GM18907 (cell line): ENCODE data around the gene NDUFB11.
A peak's percentile ranks its signal among the peaks of the same experiment; 100 is the strongest.

Source experiments
- ATAC-seq: cut with Tn5 transposase; IDR thresholded peaks from one replicate; pipeline ENCODE4 v1.9.1; 2021; ENCODE audit warnings: mild to moderate bottlenecking, moderate library complexity; ENCODE audit not compliant: unreplicated experiment

Gene NDUFB11

DNA sequence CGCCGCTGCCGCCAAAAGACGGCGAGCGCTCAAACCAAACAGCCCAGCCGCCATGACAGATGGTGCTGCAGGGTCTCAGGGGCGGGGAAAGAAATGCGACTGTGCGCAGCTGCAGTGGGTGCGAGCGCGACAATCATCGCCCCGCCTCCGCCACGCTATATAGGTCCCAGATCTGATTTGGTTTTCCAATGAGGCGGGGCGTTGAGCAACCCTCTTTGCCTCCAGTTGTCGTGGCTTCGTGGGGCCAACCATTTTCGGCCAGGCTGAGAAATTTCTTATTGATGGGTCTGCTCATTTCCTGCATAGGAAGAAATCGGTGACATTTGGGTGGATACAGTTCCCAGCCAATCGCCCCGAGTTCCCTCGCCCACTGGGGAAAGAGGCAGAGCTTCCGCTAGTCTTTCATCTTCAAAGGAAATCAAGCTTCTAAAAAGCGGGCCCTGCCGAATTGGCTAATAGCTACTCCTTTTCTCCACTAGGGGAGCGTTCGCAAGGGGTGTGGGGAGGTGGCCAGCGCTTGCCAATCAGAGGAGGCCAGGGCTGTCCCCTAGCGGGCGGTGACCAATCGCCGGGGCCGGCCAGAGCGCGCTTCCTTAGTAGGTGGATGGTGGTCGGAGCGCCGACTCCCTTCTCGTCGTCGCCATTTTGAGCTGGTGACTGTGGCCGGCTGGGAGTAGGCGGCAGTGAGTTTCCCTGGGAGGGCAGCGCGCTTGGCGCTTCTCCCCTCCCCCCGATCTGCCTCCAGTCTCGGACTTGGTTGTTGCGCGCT, at the start of gene NDUFB11, which contains the start of gene RBM10:
Gene NDUFB11 (minus strand): TSS at position 77 of the 769 bp plus-strand sequence. CDS start 23 bp downstream, at position 54.
Gene RBM10 (plus strand): TSS at position 596 of the 769 bp plus-strand sequence. CDS start 2,261 bp downstream, outside the sequence.
- peak; percentile 87 for ATAC-seq

DNA sequence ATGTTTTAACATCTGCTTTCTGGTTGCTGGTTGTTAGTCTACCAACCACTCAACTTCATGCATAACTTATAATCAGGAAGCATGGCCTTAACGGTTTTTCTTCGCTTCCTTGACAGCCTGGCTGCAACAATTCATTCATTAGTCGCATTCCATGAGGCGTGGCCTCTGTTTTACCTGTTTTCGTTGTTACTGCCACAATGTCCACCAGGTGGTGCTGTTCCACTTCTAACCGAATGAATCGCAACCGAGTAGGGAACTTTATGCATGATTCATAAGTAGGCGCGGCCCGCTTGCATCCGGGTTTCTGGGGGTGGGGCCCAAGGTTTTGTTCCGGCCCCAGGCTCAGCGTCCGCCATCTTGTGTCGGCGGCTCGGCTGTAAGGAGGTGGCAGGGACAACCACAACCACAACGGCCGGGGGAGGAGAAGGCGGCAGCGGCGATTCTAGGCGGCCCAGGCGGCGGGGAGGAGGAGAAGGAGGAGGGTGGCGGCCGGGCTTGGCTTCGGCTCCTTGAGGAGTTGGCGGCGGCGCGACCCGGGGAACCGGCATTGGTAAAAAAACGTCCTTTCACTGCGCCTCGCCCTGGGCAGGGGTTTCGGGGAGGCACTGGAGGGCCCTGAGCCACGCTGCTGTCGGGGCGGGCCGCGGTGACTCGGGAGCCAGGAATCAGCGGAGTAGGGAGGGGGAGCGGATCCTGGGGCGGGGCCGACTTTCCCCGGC, 49.1 kb upstream of the NDUFB11 start, which contains the start of gene UBA1:
Gene UBA1 (plus strand): TSS at position 355 of the 719 bp plus-strand sequence. CDS start 4,974 bp downstream, outside the sequence.
- peak; percentile 83 for ATAC-seq

DNA sequence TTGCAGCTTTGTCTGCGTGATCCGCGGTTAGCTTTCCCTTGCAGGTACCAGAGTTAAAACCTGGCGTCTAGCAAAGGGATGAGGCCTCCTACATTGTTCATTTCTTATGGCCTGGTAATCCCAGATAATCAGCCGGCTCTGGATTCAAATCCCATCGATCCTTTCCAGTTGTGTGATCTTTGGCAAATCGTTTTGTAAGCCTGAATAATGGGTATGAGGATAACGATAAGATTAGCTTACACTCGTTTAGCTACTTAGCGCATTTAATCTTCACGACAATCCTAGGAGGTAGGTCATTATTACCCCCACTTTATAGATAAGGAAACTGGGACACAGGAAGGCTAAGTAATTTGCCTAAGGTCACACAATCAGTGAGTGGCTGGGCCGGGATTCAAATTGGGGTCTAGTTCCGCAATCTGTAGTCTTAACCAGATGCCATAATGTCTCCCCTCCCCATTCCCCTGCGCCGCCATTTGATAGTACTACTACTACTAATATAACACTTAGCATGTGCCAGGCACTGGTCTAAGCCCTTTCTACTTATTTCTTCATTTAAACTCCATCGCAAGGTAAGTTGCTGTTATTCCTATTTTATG, 47.4 kb upstream of the NDUFB11 start:
- ATAC-seq, result no peak

DNA sequence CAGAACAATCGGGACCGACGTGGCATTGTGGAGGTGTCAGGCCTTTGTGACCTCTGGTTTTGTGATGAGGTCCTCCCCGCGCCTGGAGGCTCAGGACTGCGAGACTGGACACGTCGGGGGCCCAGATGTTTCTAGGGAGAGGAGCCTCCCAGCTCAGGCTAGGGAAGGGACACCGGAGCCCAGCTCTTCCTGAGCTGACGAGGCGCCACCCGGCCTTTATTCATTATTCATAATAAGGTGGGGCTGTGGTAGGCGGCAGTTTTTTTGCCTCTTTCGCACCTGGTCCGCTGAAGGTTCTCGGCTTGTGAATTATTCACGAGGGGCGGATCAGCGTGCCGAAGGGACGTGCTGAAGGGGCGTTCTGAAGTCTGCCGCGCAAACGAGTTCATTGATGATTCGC, 46.8 kb upstream of the NDUFB11 start:
- no peak for ATAC-seq

DNA sequence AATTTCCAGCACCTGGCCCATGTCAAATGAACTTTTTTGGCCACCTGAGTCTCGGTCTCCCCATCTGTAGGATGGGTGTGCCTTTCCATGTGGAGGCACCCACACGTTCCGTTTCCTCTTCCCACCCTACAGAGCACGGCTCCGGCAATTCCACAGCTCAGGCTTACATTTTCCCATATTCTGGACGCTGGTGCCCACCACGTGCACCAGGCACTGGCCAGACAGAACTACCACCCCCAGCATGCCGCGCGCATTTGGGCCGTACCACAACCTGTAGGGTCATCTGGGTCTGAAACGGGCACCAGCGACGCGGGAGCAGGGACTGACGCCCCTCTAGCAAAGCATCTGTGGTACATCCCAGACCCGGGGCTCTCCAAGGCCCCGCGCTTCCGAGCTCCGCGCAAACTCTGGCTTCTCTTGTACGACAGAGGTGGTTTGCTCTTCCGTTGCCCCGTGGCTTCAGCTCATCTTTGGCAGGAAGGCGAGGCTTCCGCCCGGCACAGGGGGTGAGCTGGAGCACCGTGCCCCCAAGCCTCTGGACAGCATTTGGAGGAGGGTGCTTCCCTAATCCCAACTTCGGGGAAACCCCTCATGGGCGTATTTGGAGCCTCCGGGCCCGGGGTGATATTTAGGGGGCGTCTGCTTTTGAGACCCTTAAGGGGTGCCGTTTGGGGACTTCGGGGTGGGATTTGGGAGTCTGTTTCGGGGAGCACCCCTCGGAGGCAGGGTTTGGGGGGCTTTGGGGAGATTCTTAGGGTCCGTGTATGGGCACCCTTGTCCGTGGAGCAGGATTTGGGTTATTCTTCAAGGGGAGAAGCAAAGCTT, 46.2 kb upstream of the NDUFB11 start:
- peak; percentile 51 for ATAC-seq

DNA sequence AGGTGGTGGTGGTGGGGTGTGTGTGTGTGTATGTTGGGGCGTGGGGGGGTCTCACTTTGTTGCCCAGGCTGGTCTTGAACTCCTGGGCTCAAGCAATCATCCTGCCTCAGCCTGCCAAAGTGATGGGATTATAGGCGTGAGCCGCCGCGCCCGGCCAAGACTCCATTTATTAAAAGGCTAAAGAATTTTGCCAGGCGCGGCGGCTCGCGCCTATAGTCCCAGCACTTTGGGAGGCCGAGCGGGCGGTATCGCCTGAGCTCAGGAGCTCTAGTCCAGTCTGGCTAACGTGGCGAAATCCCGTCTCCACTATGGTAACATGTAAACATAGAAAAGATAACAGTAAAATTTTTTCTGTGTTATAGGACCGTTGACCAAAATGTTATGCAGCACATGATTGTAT, 45.4 kb upstream of the NDUFB11 start:
- no peak for ATAC-seq

DNA sequence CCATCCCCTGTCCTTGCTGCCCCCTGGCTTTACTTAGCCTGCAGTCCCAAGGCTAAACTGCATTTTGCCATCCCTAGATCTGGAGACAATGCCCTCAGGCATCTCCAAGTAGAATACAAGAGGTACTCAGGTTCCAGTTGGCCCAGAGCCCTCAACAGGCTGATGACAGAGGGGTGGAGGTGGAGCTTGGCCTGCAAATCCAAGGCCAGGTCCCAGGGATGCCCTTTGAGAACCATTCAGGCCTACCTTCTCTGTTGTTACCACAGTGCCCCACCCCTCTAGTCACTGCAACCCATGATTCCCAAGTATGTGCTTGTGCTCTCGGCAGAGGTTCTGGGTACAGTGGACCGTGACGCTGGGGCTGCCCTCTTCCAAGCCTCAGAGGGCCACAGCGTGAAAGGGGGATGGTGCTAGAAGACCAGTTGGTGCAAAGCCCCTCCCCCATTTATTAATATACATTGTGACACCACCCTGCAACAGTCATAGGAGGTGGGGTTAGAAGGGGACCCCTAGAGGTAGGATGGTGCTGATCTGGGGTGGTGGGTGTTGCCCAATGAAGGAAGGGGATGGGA, 42.7 kb upstream of the NDUFB11 start:
- no peak for ATAC-seq

DNA sequence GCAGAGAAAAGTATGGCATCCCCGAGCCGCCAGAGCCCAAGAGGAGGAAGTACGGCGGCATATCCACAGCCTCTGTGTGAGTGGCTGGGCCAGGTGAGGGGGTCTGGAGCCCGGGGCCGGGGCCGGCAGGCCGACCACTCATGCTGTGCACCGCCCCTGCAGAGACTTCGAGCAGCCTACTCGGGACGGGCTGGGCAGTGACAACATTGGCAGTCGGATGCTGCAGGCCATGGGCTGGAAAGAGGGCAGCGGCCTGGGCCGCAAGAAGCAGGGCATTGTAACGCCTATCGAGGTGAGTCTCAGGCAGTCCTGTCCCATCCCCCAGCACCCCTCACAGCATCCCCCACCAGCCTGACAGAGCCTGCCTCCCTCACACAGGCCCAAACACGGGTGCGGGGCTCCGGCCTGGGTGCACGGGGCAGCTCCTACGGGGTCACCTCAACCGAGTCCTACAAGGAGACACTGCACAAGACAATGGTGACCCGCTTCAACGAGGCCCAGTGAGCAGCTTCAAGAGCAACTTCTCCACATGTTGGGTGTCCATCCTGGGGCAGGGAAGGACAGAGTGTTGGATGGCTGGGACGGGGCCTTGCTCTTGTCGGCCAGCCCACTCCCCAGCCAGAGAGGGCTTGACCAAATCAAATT, 41.7 kb upstream of the NDUFB11 start:
- no peak for ATAC-seq

DNA sequence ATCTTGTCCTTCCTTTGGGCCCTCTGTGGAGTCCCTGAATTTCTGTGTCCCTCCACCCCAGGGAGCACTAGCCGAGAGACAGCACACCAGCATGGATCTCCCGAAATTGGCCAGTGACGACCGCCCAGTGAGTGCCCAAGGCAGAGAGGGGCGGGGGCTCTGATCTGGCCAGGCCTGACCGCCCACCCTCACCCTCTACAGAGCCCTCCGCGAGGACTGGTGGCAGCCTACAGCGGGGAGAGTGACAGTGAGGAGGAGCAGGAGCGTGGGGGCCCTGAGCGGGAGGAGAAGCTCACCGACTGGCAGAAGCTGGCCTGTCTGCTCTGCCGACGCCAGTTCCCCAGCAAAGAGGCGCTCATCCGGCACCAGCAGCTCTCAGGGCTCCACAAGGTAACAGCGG, 40.7 kb upstream of the NDUFB11 start:
- ATAC-seq, result no peak

DNA sequence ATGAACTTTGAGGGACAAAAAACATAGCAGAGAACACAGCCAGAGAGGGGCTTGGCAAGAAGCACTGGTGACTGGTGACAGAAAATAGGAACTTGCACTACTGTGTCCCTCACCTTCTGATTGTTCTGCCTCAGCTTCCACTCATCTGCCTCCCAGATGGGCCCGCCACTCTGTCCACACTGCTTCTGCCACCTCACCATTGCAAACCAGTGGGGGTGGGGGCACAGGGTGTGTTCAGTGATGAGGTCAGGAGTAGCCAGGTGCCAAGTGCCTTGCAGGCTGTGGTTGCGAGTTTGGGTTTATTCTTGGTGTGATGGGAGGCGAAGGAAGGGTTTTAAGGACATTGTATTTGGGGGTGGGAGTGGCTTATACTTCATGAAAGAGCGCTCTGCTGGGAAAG, 40.0 kb upstream of the NDUFB11 start:
- ATAC-seq, result no peak

DNA sequence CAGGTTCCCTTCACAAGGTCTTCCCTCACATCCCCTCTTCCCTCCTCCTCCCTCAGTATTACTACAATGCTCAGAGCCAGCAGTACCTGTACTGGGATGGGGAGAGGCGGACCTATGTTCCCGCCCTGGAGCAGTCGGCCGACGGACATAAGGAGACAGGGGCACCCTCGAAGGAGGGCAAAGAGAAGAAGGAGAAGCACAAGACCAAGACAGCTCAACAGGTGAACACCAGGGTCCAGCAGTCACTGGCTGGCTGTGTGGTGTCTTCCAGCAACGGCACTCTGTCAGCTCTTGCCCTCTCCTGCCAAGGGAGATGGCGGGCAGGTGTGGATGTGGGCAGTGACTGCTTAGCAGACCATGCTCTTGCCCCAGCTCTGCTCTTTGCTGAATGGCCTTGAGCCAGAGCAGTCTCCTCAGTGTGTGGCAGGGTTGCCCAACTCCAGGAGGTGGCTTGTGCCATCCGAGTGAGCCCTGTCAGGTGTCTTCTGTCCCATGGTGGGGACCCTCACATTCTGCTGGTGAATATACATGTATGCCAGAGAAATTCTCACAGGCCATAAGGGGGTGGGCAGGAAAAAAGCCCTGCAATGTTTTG, 37.7 kb upstream of the NDUFB11 start:
- no peak for ATAC-seq

DNA sequence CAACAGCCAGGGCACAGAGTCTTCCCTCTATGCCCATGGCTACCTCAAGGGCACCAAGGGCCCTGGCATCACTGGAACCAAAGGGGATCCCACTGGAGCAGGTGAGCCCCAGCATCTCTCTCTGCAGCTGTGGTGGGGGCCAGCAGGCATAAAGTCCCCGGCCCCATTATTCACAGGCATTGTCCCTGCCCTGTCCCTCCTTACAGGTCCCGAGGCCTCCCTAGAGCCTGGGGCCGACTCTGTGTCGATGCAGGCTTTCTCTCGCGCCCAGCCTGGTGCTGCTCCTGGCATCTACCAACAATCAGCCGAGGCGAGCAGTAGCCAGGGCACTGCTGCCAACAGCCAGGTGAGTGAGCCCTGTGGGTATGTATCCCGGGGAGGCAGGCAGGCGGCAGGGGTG, 36.8 kb upstream of the NDUFB11 start:
- no peak for ATAC-seq

DNA sequence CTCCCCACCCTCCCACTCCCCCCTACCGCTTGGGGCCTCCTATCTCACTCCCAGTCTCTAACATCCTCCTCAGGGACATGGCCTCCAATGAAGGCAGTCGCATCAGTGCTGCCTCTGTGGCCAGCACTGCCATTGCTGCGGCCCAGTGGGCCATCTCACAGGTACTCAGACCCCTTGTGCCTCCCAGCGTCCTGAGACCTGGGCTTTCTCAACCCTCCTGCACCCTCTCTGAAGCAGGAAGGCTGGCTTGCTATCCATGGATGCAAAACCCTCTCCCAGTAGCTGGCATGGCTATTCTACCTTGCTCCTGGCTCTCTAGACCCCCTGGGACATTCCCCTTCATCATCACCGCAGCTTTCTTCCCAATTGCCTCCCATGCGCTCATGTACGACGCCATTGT, 35.8 kb upstream of the NDUFB11 start:
- ATAC-seq, result no peak

DNA sequence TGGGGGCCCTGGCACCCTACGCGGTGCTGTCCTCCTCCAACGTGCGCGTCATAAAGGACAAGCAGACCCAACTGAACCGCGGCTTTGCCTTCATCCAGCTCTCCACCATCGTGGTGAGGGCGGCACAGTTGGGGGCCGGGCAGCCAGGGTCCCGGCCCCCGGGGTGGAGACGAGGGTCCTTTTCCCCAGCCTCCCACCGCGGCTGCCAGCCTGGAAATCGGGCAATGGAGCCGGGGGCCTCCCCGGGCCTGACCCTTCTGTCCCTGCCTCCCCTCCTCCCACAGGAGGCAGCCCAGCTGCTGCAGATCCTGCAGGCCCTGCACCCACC, 35.4 kb upstream of the NDUFB11 start:
- no peak for ATAC-seq

DNA sequence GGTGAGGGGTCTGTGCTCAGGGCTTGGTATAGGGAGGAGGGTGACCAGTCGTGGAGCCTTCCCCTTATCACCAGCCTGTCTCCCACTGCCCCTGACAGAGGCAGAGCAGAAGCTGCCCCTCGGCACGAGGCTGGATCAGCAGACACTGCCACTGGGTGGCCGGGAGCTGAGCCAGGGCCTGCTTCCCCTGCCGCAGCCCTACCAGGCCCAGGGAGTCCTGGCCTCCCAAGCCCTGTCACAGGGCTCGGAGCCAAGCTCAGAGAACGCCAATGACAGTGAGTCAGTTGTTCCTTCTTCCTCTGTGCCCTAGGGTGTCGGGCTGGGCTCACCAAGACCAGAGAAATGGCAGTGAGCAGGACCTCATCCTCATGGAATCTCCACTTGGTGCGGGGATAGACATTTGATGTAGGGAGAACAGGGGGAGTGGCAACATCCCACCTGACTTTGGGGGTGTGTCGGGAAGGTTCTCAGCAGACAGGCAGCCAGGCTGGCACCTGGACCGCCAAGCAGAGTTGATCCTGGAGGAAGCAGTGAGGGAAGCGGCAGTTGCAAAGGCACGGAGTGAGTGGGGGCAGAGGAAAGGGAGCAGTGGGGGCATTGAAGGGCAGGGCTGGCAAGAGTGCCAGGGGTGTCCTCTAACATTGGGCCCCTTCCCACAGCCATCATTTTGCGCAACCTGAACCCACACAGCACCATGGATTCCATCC, 34.9 kb upstream of the NDUFB11 start:
- ATAC-seq, result no peak

DNA sequence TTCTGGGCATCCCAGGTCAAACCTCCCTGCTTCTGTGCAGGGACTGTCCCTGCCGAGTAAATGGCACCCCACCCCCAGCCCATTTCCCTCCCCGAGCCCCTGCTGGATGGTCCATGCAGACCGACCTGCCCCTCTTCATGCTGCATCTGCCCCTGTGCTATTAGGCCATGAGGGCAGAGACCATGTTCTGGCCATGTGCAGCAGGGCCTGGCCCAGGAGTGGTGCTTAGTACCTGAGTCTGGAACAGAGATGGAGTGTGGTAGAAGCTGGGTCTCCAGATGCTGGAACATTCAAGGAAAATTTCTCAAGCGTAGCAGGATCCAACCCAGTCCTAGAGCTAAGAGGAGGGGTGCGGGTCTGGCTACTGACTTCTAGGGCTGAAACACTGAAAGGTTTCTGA, 33.8 kb upstream of the NDUFB11 start:
- no peak for ATAC-seq

DNA sequence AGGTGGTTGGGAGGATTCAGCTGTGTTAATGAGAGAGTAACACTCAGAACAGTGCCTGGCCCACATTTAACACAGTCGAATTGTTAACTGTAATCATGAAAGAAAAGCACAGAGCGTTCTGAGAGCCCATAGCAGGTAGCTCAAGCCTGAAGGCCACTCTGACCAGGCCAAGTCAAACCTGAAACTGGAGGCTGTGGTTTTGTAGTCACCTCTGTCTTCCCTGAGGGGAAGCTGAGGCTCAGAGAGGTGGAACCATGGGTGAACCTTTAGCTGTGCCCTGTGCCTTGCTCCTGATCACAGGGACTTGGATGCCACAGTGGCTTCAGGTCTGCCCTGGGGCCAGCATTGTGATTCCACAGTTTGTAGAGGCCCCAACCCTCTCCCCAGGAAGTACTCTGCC, 32.6 kb upstream of the NDUFB11 start:
- ATAC-seq, result no peak

DNA sequence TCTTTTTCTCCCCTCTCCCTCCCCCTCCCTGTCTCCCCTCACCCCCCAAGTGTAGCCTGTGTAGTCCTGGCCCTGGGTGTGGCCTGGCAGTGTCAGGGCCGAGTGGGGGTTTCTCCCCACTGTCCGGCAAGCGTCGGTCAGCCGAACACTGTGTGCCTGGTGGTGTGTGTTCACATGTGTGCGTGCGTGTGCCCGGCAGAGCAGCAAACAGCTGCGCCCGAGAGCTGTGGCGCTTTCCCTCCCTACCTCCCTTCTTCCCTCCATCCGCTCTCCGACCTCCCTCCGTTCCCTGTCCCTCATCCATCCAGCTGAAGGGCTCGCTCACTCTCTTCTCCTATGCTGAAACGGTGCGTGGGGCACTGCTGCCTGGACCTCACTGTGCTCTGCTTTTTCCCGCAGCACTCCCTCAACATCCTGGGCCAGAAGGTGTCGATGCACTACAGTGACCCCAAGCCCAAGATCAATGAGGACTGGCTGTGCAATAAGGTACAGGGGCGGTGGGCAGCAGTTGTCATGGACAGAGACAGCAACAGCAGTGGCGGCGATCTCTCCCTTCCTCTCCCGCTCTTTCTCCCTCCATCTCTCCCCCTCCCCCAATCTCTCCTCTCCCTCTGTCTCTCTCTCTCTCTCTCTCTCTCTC, 31.7 kb upstream of the NDUFB11 start:
- no peak for ATAC-seq

DNA sequence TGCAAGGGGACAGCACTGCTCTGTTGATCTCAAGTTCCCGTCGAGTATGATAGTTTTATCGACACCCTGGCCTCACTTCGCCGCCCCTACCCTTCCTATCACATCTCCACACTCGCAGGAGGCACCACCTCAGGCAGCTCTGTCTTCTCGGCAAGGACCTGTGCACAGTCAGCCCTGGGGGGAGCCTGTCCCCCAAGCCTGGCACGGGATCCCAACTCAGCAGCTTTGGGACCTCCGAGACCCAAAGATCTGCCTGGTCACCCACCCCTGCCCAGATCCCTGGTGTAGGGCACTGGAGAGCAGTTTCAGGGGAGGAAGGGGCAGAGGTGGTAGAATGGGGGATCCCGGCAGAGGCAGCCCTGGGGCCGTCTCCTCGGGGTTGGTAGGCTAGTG, 31.1 kb upstream of the NDUFB11 start:
- no peak for ATAC-seq
